HG03108 (cell line): ENCODE results near the gene MYLK3.

Experiments used
- ATAC-seq: cut with Tn5 transposase; IDR thresholded peaks from one replicate; pipeline ENCODE4 v1.9.1; 2021; ENCODE audit warnings: moderate library complexity; ENCODE audit not compliant: unreplicated experiment

The MYLK3 gene

GRCh38 chr16:46759309-46759708 is 11.2 kb upstream of the MYLK3 start:
- no peak for ATAC-seq

DNA sequence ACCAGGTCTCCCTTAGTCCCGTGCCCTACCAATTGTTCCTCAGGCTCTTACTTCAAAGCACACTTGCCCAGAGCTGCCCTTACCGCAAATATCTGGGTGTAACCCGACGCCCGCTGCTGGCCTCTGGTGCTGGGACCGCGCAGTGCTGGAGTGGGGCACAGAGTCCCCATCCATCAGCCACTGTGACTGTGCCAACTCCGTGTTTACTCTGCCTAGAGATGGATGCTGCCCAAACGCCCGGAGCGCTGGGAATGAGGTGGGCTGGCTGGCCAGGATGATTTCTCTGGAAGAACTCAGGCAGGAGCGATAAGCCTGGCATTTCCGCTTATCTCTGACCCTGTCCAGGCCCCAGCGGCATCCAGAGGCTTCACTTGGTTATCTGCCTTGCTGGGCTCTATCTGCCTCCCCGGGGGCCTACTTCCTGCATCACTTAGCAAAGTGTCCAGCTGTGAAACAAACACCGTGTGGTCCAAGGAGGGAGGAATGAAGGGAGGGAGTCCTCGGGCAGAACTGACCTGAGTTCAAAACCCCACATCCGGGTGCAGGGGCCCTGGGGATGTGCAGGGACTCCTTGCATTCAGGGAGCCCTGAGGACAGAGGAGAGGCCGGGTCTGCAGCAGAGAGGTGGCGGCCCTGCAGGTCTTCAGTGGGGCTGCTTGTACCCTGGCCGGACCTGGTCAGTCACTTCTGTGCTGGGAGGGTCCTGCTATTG is 9.4 kb upstream of the MYLK3 start:
- ATAC-seq, result no peak

DNA sequence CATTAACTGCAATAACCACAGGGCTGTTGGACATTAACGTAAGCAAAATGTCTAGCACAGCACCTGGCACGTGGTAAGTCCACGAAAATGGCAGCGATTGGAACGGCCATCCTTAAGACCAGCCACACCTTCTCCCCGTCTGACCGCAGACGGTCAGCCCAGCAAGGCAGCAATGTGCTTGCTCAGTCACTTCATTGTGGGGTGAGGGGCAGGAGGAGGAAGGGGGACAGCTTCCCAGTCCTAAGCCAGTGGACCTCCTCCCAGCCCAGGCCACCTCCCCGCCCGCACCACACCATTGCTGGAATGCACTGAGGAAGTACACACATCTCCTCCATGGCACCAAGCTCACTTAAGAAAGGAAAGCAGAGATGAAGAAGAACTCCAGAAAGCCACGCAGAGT is 8.6 kb upstream of the MYLK3 start:
- no peak for ATAC-seq

DNA sequence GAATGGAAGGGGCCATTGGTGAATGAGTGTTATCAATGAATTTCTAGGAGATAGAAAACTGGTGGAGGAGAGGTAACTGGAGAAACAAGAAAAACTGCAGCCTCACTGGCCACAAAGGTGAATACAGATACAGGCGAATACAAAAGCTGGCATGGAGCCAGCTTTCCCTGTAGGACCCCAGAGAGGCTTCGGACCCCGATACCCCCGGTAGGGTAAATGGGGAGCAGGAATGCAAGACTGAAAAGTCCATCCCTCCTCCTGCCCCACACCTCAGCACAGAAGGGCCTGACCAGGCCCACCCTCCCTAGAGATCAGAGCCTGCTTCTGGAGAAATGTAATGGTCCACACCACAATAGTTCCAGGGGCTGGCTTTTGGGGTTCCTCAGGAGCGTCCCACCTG is 4.9 kb upstream of the MYLK3 start:
- no peak for ATAC-seq

DNA sequence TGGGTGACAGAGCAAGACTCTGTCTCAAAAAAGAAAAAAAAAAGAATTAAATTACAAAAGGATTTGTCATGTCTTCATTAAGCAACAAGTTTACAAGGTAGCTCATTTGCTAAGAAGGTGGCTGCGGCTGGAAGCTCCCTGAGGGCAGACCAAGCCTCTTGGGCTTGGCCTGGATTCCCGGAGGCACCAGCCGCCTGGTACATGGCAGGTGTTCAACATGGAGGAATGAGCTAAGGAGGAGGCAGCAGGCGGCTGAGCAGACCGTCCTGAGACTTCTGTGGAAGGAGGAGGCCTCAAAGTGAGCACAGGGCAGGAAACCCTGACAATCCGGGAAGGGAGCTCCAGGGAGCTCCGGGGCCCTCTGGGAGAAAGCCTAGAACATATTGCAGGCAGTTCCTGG is 3.2 kb upstream of the MYLK3 start:
- ATAC-seq, result no peak

DNA sequence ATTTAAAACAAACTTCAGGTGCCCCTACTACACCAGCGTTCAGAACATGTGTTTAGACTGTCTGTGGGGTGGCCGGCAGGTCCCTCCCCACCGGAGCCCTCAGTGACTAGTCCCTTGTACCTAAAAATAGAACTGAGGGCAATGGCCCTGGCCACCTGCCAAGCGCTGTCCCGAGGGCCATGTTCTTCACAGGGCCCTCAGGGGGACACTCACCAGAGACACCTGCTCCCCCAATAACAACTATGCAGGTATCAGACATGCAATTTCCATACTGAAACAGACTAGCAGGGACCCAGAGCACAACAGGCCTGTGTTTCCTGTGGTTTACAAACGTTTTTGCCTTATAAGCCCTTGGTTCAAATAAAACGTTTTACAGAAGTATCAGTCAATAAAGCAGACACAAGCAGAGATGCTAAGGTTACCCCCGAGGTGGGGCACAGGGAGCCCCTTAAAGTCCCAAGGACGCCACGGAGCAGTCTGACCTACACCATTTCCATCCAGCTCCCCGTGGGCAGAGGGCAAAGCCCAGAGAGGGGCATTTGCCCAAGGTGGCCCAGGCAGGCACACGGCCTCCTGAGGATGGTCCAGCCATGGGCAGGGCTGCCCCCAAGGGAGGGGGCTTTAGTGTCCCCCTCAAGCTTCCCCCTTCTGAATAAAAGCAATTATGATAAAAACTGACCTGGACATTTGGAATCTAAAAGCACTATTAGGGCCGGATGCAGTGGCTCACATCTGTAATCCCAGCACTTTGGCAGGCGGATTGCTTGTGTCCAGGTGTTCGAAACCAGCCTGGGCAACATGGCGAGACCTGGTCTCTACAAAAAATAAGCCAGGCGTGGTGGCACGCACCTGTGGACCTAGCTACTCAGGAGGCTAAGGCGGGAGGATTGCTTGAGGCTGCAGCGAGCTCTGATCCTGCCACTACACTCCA is 896 bp upstream of the MYLK3 start:
- ATAC-seq, result no peak

- no peak for ATAC-seq
Observed at GRCh38 chr16:46746821-46747776, 1.0 kb downstream of the MYLK3 start.

DNA sequence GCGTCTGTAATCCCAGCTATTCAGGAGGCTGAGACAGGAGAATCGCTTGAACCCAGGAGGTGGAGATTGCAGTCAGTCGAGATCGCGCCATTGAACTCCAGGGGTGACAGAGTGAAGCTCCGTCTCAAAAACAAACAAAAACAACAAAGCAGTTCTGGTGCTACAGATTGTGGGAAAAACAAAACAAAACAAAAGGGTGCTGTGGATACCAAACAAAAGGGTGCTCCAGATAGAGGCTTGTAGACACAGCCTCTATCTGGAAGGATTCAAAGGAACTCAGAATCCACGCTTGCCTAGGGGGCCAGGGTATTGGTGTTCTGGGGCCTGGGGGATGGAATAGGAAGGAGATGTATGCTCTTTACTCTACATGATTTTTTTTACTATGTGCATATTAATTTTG is 2.5 kb downstream of the MYLK3 start:
- ATAC-seq, result no peak

GRCh38 chr16:46743232-46743719 is 4.9 kb downstream of the MYLK3 start:
- ATAC-seq, result no peak

GRCh38 chr16:46739934-46740333 is 8.2 kb downstream of the MYLK3 start:
- ATAC-seq, result no peak

DNA sequence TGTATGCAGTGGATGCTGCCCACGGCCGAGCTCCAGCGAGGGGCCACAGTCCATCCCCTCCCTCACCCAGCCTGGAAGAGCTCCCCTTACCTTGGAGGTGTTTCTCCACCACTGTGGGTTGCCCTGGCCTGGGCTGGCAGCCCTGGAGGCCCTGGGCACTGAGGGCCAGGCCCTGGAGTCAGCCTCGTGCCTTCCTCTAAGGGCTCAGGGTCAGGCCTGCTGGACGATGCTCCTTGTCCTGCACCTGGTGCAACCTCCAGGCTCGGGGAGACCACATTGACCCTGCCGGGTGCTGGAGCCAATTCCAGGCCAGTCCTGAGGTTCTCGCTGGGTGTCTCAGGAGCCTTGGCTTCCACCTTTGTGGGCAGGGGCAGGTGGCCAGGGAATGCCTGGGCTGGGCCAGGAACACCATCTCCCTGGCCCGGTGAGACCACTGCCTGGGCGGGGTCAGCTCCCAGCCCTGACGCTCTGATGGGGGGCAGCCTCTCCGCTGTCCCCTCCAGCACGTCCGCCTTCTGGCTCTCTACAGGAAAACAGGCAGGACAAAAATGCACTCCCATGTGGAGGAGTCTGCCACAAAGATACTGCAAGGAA is 10.4 kb downstream of the MYLK3 start:
- no peak for ATAC-seq

DNA sequence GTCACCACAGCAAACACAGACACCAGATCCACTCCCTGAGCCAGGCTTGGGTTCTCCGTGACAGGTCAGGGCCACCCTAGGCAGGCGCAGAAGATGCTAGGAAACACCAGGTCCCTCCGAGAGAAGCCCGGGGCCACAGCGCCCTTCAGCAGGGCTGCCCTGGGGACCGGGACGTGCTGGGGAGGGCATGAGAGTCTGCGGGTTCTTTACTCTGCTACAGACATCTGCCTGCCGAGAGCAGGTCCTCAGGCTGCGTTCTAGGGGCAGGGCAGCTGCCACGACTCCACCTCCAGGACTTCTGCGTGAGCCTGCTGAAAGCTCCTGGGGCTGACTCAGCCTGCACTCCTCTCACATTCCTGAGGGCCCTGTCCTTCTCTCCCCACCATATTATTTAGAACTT is 11.4 kb downstream of the MYLK3 start:
- ATAC-seq, result no peak

GRCh38 chr16:46733319-46733830 is 14.8 kb downstream of the MYLK3 start:
- ATAC-seq, result no peak

DNA sequence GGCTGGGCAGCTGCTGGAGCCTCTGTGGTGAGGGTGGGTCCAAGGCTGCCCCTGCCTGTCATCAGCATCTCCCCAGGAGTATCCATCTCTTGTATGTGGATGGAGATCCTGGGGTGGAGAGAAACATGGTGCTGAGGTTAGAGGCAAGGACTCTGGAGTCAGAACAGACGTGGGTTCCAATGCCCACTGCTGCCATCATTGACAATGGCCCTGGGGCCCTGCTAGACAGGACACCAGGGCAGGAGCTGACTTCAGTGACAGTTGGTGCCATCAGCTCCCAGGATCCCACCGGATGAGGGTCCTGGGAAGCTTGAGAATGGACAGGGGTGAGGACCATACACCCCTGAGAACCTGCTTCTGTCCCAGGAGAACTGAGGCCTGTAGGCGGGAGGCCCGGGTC is 15.6 kb downstream of the MYLK3 start:
- no peak for ATAC-seq

GRCh38 chr16:46731691-46732555 is 16.2 kb downstream of the MYLK3 start:
- no peak for ATAC-seq

GRCh38 chr16:46730801-46731690 is 17.1 kb downstream of the MYLK3 start:
- no peak for ATAC-seq

- no peak for ATAC-seq
Observed at GRCh38 chr16:46730126-46730525, 18.0 kb downstream of the MYLK3 start.

GRCh38 chr16:46729326-46729995 is 18.7 kb downstream of the MYLK3 start:
- no peak for ATAC-seq
